ENCODE measurements around the gene ADAM19. TPM values are rescaled to one million over a fixed set of nuclear protein-coding genes. Genes with fewer than 3 reads are reported as not detected.
A peak's percentile ranks its signal among the peaks of the same experiment; 100 is the strongest.

Gene ADAM19
- total RNA-seq, 2 experiments from 2014 or later, result 24.2 to 103 TPM

GRCh38 chr5:157602505-157602904 is 26.9 kb upstream of the ADAM19 start:
- no TSS peak for BruUV-seq (replicated peaks)

GRCh38 chr5:157600252-157600651 is 24.7 kb upstream of the ADAM19 start:
- intact Hi-C loops (cut with micrococcal nuclease; ENCODE audit: unreplicated experiment), result loop anchor here (5.0 kb wide), 2 partner anchors 127 to 142 kb away; partner anchors contain the start of gene LSM11
- BruUV-seq (replicated peaks), result no TSS peak
- Histone ChIP-seq H3K27ac (ENCODE audit: low read depth, low read length, poor library complexity, severe bottlenecking) (peak overlapping the region; percentile 14), H4K20me1 (ENCODE audit: insufficient read depth, low read length) (no peaks in the 10 kb centered on the region), H3K4me3 (ENCODE audit: low read depth, low read length, poor library complexity, severe bottlenecking) (no peak overlapping the region), H3K79me2 (ENCODE audit: insufficient read depth, low read depth, low read length) (no peaks in the 10 kb centered on the region), H3K36me3 (ENCODE audit: insufficient read depth, low read length) (no peaks in the 10 kb centered on the region), H3K9me2 (ENCODE audit: insufficient read depth, low read length) (no peaks in the 10 kb centered on the region), H3K4me2 (ENCODE audit: low read length) (0 out of 2 replicates have a peak overlapping the region, but pooled peaks have one; percentile 3), H3K4me1 (ENCODE audit: insufficient read depth, low read length, poor library complexity, severe bottlenecking) (peaks cover 90% of the 10 kb centered on the region), H2AFZ (ENCODE audit: low read length) (peak overlapping the region; percentile 48; the same call in 1 of the 2 replicates), H3K9me3 (ENCODE audit: low read length) (no peaks in the 10 kb centered on the region)
- TF ChIP-seq EZH2phosphoT487 (IDR thresholded peaks at IDR 0.05; ENCODE audit: borderline replicate concordance, low read depth, low read length) (no peak), CTCF (conservative IDR thresholded peaks at IDR 0.05; ENCODE audit: low read length) (no peak)
- no peak for DNase-seq (ENCODE audit: low spot score)
- POLR2A ChIA-PET, result interaction anchor here (0.6 kb wide), 2 partner anchors 60 to 146 kb away, joined by 3 read pairs; no protein-coding TSS in a partner anchor
- CTCF ChIA-PET (ENCODE audit: unreplicated experiment), result no interaction called here

More at GRCh38 chr5:157602505-157602904, 26.9 kb upstream of the ADAM19 start:
- intact Hi-C loops (cut with micrococcal nuclease; ENCODE audit: unreplicated experiment), result loop anchor here (5.0 kb wide), 2 partner anchors 125 to 140 kb away; partner anchors contain the start of gene LSM11
- peak overlapping the region; percentile 14 for H3K4me3 ChIP-seq (ENCODE audit: low read depth, low read length, poor library complexity, severe bottlenecking)
- H2AFZ ChIP-seq (ENCODE audit: low read length), result peak overlapping the region; percentile 88
- H3K36me3 ChIP-seq (ENCODE audit: insufficient read depth, low read length), result no peaks in the 10 kb centered on the region
- POLR2A ChIA-PET, result interaction anchor here (0.6 kb wide), 1 partner anchor 29 kb away, joined by 3 read pairs; no protein-coding TSS in a partner anchor
- H3K9me2 ChIP-seq (ENCODE audit: insufficient read depth, low read length), result no peaks in the 10 kb centered on the region
- peak overlapping the region; percentile 73 for H3K27ac ChIP-seq (ENCODE audit: low read depth, low read length, poor library complexity, severe bottlenecking)
- CTCF ChIA-PET (ENCODE audit: unreplicated experiment), result no interaction called here
- peak overlapping the region; percentile 58 for H3K4me2 ChIP-seq (ENCODE audit: low read length)
- no peaks in the 10 kb centered on the region for H3K79me2 ChIP-seq (ENCODE audit: insufficient read depth, low read depth, low read length)
- H3K4me1 ChIP-seq (ENCODE audit: insufficient read depth, low read length, poor library complexity, severe bottlenecking), result peaks cover 72% of the 10 kb centered on the region
- no peaks in the 10 kb centered on the region for H3K9me3 ChIP-seq (ENCODE audit: low read length)
- no peaks in the 10 kb centered on the region for H4K20me1 ChIP-seq (ENCODE audit: insufficient read depth, low read length)
- TF ChIP-seq CTCF (conservative IDR thresholded peaks at IDR 0.05; ENCODE audit: low read length) (no peak), EZH2phosphoT487 (IDR thresholded peaks at IDR 0.05; ENCODE audit: borderline replicate concordance, low read depth, low read length) (no peak)
- peak; percentile 76 for DNase-seq (ENCODE audit: low spot score)

GRCh38 chr5:157599565-157599964 is 24.0 kb upstream of the ADAM19 start:
- Histone ChIP-seq H3K4me2 (ENCODE audit: low read length) (peak overlapping the region; percentile 53), H3K36me3 (ENCODE audit: insufficient read depth, low read length) (no peaks in the 10 kb centered on the region), H3K9me2 (ENCODE audit: insufficient read depth, low read length) (no peaks in the 10 kb centered on the region), H4K20me1 (ENCODE audit: insufficient read depth, low read length) (no peaks in the 10 kb centered on the region), H3K4me1 (ENCODE audit: insufficient read depth, low read length, poor library complexity, severe bottlenecking) (peaks cover 97% of the 10 kb centered on the region), H3K79me2 (ENCODE audit: insufficient read depth, low read depth, low read length) (no peaks in the 10 kb centered on the region), H3K27ac (ENCODE audit: low read depth, low read length, poor library complexity, severe bottlenecking) (peak overlapping the region; percentile 83), H3K9me3 (ENCODE audit: low read length) (no peaks in the 10 kb centered on the region), H3K4me3 (ENCODE audit: low read depth, low read length, poor library complexity, severe bottlenecking) (peak overlapping the region; percentile 21), H2AFZ (ENCODE audit: low read length) (peak overlapping the region; percentile 94)
- TF ChIP-seq EZH2phosphoT487 (IDR thresholded peaks at IDR 0.05; ENCODE audit: borderline replicate concordance, low read depth, low read length), result no peak
- no peak for TF ChIP-seq CTCF (conservative IDR thresholded peaks at IDR 0.05; ENCODE audit: low read length)
- intact Hi-C loops (cut with micrococcal nuclease; ENCODE audit: unreplicated experiment), result loop anchor here (5.0 to 10.0 kb wide), 2 partner anchors 112 to 1605 kb away; partner anchors contain the start of gene RNF145
- DNase-seq (ENCODE audit: low spot score), result no peak
- ChIA-PET POLR2A (interaction anchor here (0.8 to 1.2 kb wide), 2 partner anchors 9 to 12 kb away, joined by 3 read pairs; no protein-coding TSS in a partner anchor), CTCF (ENCODE audit: unreplicated experiment) (no interaction called here)
- BruUV-seq (replicated peaks), result no TSS peak
